HT1080 (cell line): ENCODE data around the gene RSU1. TPM values are rescaled to one million over a fixed set of nuclear protein-coding genes. Genes with fewer than 3 reads are reported as not detected.

ENCODE experiments used
- small RNA-seq: library from RNA; depleted of rRNA; stranded (forward); fragments of <200 nt; gene quantifications from one replicate; pipeline ENCODE3, GENCODE V24; 2014
- total RNA-seq: library from RNA; depleted of rRNA; stranded (reverse); fragments of >200 nt; shearing (Covaris generic); gene quantifications from 2 replicates; pipeline ENCODE4 v1.2.3, GENCODE V29; 2014

RSU1 gene
- total RNA-seq, 1 experiment from 2014 or later = 69.9 TPM

Small RNA genes lying within 50 kb of the gene (small RNA-seq; reads per million reads assigned to genes)
- not detected for gene RF02271
